Measurements from ENCODE around the gene EPHB1.

- TF ChIP-seq RARB (CRISPR knock-in tag; IDR thresholded peaks at IDR 0.05) (no peak), ESRRG (CRISPR knock-in tag; IDR thresholded peaks at IDR 0.05) (no peak), ZFP30 (CRISPR knock-in tag; IDR thresholded peaks at IDR 0.05) (no peak), CSRNP3 (CRISPR knock-in tag; IDR thresholded peaks at IDR 0.05) (no peak), ZFP3 (CRISPR knock-in tag; IDR thresholded peaks at IDR 0.05) (no peak)
These were observed 52.3 kb downstream of the EPHB1 start for GRCh38 chr3:134847349-134847748.

All from SK-N-SH treated with all-trans-retinoic acid at 6 μM for 48 hours (cell line).